Mesothelial cell of epicardium (in vitro differentiated cells): ENCODE results near the gene POLD2. TPM values are rescaled to one million over a fixed set of nuclear protein-coding genes. Genes with fewer than 3 reads are reported as not detected.

Experiments used
- DNase-seq, 2 experiments: peaks; one replicate each; pipeline ENCODE4 v3.0.0; 2021; ENCODE audit warnings: low spot score in 2 of 2; ENCODE audit not compliant: unreplicated experiment in 2 of 2
- H3K27ac Mint-ChIP-seq: 2 replicates; pipeline ENCODE4 v1.8.0; 2021; ENCODE audit warnings: mixed read lengths
- H3K27me3 Mint-ChIP-seq: 2 replicates; pipeline ENCODE4 v1.8.0; 2021; ENCODE audit warnings: low read depth, mixed read lengths
- H3K36me3 Mint-ChIP-seq: 2 replicates; pipeline ENCODE4 v1.8.0; 2021; ENCODE audit warnings: mixed read lengths
- H3K4me1 Mint-ChIP-seq: 2 replicates; pipeline ENCODE4 v1.8.0; 2021; ENCODE audit warnings: mixed read lengths
- H3K4me3 Mint-ChIP-seq: 2 replicates; pipeline ENCODE4 v1.8.0; 2021; ENCODE audit warnings: mild to moderate bottlenecking, moderate library complexity, mixed read lengths
- H3K9me3 Mint-ChIP-seq: 2 replicates; pipeline ENCODE4 v1.8.0; 2021; ENCODE audit warnings: mixed read lengths
- CTCF ChIP-seq: fragments of 200-600 bp; sonication (generic); IDR thresholded peaks from one replicate; pipeline ENCODE4 v1.5.0; 2021; ENCODE audit warnings: antibody characterized with exemption; ENCODE audit not compliant: unreplicated experiment
- total RNA-seq: library from RNA; stranded (reverse); gene quantifications from 3 replicates; pipeline ENCODE4 v1.2.1, GENCODE V29; 2021

POLD2 gene
- total RNA-seq, 1 donor from 2014 or later = 117 TPM

GRCh38 chr7:44081266-44081748 is 42.0 kb downstream of the POLD2 start:
- H3K4me3 Mint-ChIP-seq = peak overlapping the region; percentile 81
- H3K36me3 Mint-ChIP-seq = peaks cover 10% of the 10 kb centered on the region
- TF ChIP-seq CTCF = no peak
- peak overlapping the region; percentile 59 for H3K27ac Mint-ChIP-seq
- DNase-seq = no peak
- no peaks in the 10 kb centered on the region for H3K9me3 Mint-ChIP-seq
- H3K27me3 Mint-ChIP-seq = no peaks in the 10 kb centered on the region
- H3K4me1 Mint-ChIP-seq = peaks cover 19% of the 10 kb centered on the region

- Mint-ChIP-seq H3K4me1 (peaks cover 19% of the 10 kb centered on the region), H3K27ac (peak overlapping the region; percentile 59), H3K27me3 (no peaks in the 10 kb centered on the region), H3K9me3 (no peaks in the 10 kb centered on the region), H3K36me3 (peaks cover 10% of the 10 kb centered on the region), H3K4me3 (peak overlapping the region; percentile 81)
- no peak for DNase-seq
- no peak for TF ChIP-seq CTCF
Observed at GRCh38 chr7:44080686-44081265, 42.6 kb downstream of the POLD2 start.

GRCh38 chr7:44080118-44080517 is 43.2 kb downstream of the POLD2 start:
- Mint-ChIP-seq H3K4me1 (peaks cover 19% of the 10 kb centered on the region), H3K9me3 (no peaks in the 10 kb centered on the region), H3K27ac (no peak overlapping the region), H3K27me3 (no peaks in the 10 kb centered on the region), H3K36me3 (peaks cover 10% of the 10 kb centered on the region), H3K4me3 (no peak overlapping the region)
- no peak for TF ChIP-seq CTCF
- no peak for DNase-seq

GRCh38 chr7:44079331-44080021 is 43.9 kb downstream of the POLD2 start:
- no peak for TF ChIP-seq CTCF
- H3K4me1 Mint-ChIP-seq = peaks cover 15% of the 10 kb centered on the region
- H3K9me3 Mint-ChIP-seq = no peaks in the 10 kb centered on the region
- H3K27ac Mint-ChIP-seq = no peak overlapping the region
- no peak overlapping the region for H3K4me3 Mint-ChIP-seq
- peaks cover 10% of the 10 kb centered on the region for H3K36me3 Mint-ChIP-seq
- DNase-seq = no peak
- no peaks in the 10 kb centered on the region for H3K27me3 Mint-ChIP-seq

GRCh38 chr7:44078521-44078920 is 44.8 kb downstream of the POLD2 start:
- Mint-ChIP-seq H3K36me3 (peaks cover 10% of the 10 kb centered on the region), H3K4me3 (no peak overlapping the region), H3K9me3 (no peaks in the 10 kb centered on the region), H3K27me3 (no peaks in the 10 kb centered on the region), H3K4me1 (peaks cover 12% of the 10 kb centered on the region), H3K27ac (no peak overlapping the region)
- DNase-seq = no peak
- TF ChIP-seq CTCF = no peak
